Gastroesophageal sphincter (tissue), 3 donors: ENCODE measurements around the gene FBXO45.

Experiments
- CTCF ChIP-seq, 4 experiments: fragments of 200-600 bp in 2 of 4; fragments of 450-650 bp in 2 of 4; sonication (generic) in 1 of 4; IDR thresholded peaks; one replicate each; pipeline ENCODE4 v1.5.1; 2017 to 2019; ENCODE audit warnings: antibody characterized with exemption in 4 of 4, mild to moderate bottlenecking in 2 of 4, moderate library complexity in 2 of 4
- POLR2A ChIP-seq, 2 donors: fragments of 450-650 bp; IDR thresholded peaks; one replicate each; pipeline ENCODE4 v1.6.1; 2017; ENCODE audit warnings: antibody characterized with exemption in 2 of 2, mild to moderate bottlenecking in 2 of 2, moderate library complexity in 1 of 2
- POLR2AphosphoS5 ChIP-seq: sonication (generic); formaldehyde crosslinking; IDR thresholded peaks from one replicate; pipeline ENCODE4 v1.6.1; 2017; ENCODE audit warnings: antibody characterized with exemption

- TF ChIP-seq POLR2A (IDR thresholded peaks at IDR 0.05) = no peak
- no peak for TF ChIP-seq CTCF (IDR thresholded peaks at IDR 0.05)
- TF ChIP-seq POLR2AphosphoS5 = peak; percentile 64
These were observed 52.2 kb downstream of the FBXO45 start for GRCh38 chr3:196620684-196621083.
